CD4-positive, alpha-beta T cell treated with Interleukin-15 for 4 hours (primary cell): Measurements from ENCODE around the gene DSG4.
"Not testable (repeated sequence)": the region's sequence is repeated elsewhere in the genome, so short reads cannot be mapped to it uniquely, and the experiment has no call there.

ENCODE experiments used
- DNase-seq: peaks from one replicate; pipeline ENCODE4 v3.0.0-alpha.2; 2020; ENCODE audit warnings: low spot score

Gene DSG4

GRCh38 chr18:31376477-31376876 is at the start of gene DSG4:
TSS of gene DSG4 (plus strand) at chr18:31376777. CDS start at chr18:31376912, 135 bp downstream.
- no peak for DNase-seq

- DNase-seq = no peak
Observed at GRCh38 chr18:31329787-31330438, 46.7 kb upstream of the DSG4 start.

GRCh38 chr18:31343454-31343853 is 33.1 kb upstream of the DSG4 start:
- no peak for DNase-seq

- DNase-seq = not testable (repeated sequence)
Observed at GRCh38 chr18:31353336-31353735, 23.2 kb upstream of the DSG4 start.

- no peak for DNase-seq
Observed at GRCh38 chr18:31354990-31355389, 21.6 kb upstream of the DSG4 start.

GRCh38 chr18:31356025-31356424 is 20.6 kb upstream of the DSG4 start:
- no peak for DNase-seq

GRCh38 chr18:31364190-31364589 is 12.4 kb upstream of the DSG4 start:
- no peak for DNase-seq

GRCh38 chr18:31369478-31369877 is 7.1 kb upstream of the DSG4 start:
- no peak for DNase-seq

GRCh38 chr18:31371989-31372388 is 4.6 kb upstream of the DSG4 start:
- DNase-seq = no peak

- no peak for DNase-seq
Observed at GRCh38 chr18:31373641-31374040, 2.9 kb upstream of the DSG4 start.

- no peak for DNase-seq
Observed at GRCh38 chr18:31380912-31381311, 4.3 kb downstream of the DSG4 start.

- no peak for DNase-seq
Observed at GRCh38 chr18:31382107-31382506, 5.5 kb downstream of the DSG4 start.

- no peak for DNase-seq
Observed at GRCh38 chr18:31386741-31387140, 10.2 kb downstream of the DSG4 start.

GRCh38 chr18:31393286-31393685 is 16.7 kb downstream of the DSG4 start:
- no peak for DNase-seq

GRCh38 chr18:31396796-31397612 is 20.4 kb downstream of the DSG4 start:
- DNase-seq = no peak

- no peak for DNase-seq
Observed at GRCh38 chr18:31398191-31398590, 21.6 kb downstream of the DSG4 start.

GRCh38 chr18:31399306-31400032 is 22.9 kb downstream of the DSG4 start:
- no peak for DNase-seq

GRCh38 chr18:31401156-31402025 is 24.8 kb downstream of the DSG4 start:
- no peak for DNase-seq

GRCh38 chr18:31402026-31402373 is 25.4 kb downstream of the DSG4 start:
- no peak for DNase-seq

GRCh38 chr18:31403409-31403808 is 26.8 kb downstream of the DSG4 start:
- no peak for DNase-seq

GRCh38 chr18:31407649-31408048 is 31.1 kb downstream of the DSG4 start:
- DNase-seq = no peak

- no peak for DNase-seq
Observed at GRCh38 chr18:31409276-31409675, 32.7 kb downstream of the DSG4 start.
